Umbilical cord (tissue), 2 donors: ENCODE data around the gene TCF12. TPM values are rescaled to one million over a fixed set of nuclear protein-coding genes. Genes with fewer than 3 reads are reported as not detected.
"Not testable (repeated sequence)": the region's sequence is repeated elsewhere in the genome, so short reads cannot be mapped to it uniquely, and the experiment has no call there.

Experiments used
- DNase-seq: peaks from one replicate; pipeline ENCODE4 v3.0.0-alpha.2; 2015; ENCODE audit warnings: low spot score
- total RNA-seq: library from RNA; depleted of rRNA; stranded (reverse); fragments of >200 nt; gene quantifications from one replicate; pipeline ENCODE4 v1.2.3, GENCODE V29; 2014; ENCODE audit warnings: low replicate concordance; ENCODE audit not compliant: insufficient read depth

TCF12 gene
- total RNA-seq, 1 donor from 2014 or later = 119 TPM

DNA sequence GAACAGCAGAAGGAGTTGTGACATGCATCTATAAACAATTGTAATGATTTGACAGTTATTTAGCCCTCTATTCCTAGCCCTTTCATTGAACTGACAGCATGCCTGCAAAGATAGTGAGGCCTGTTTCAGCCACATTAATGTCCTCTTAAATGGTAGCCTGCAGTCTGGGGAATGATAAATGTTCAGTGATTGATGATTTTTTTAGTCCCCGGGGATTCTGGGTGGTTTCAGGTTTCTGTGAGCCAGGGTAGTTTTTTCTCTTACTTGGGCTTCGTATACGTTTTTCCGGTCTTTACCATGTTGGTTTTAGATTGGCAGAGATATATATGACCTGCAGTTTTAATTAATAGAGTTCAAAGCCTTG is 172.0 kb downstream of the TCF12 start:
- DNase-seq = no peak

DNA sequence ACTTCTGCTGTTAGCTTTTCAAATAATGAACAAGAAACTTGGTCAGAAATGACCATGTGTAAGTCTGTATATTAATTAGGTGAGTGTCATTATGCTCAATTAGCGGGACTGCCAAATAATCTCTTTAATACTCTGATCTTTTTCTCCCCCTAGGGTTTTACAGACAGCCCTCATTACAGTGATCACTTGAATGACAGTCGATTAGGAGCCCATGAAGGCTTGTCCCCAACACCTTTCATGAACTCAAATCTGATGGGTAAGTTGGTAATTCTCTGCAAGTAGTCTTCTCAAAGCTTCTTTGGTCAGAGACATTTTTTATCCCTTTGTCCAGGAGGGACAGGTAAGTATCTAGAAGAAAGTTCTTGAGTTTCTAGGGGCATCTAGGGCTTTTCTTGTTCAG is 173.2 kb downstream of the TCF12 start:
- no peak for DNase-seq

DNA sequence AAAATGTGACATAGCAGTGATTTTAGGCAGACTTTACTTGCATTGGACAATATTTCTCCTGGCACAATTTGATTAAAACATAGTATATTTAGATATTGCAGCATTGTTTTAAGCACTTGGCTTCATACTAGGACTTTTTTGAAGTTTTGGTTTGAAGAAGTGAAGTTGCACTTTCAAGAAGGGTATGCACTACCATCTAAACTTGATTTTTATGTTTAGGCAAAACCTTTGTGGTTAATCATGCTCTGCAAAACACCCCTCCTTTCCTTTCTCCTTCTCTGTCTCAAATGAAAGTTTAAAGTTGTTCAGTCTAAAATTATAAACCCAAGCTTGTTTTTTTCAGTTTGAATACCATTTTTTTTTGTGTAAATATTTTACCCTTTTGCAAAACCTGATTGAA is 173.8 kb downstream of the TCF12 start:
- DNase-seq = no peak

DNA sequence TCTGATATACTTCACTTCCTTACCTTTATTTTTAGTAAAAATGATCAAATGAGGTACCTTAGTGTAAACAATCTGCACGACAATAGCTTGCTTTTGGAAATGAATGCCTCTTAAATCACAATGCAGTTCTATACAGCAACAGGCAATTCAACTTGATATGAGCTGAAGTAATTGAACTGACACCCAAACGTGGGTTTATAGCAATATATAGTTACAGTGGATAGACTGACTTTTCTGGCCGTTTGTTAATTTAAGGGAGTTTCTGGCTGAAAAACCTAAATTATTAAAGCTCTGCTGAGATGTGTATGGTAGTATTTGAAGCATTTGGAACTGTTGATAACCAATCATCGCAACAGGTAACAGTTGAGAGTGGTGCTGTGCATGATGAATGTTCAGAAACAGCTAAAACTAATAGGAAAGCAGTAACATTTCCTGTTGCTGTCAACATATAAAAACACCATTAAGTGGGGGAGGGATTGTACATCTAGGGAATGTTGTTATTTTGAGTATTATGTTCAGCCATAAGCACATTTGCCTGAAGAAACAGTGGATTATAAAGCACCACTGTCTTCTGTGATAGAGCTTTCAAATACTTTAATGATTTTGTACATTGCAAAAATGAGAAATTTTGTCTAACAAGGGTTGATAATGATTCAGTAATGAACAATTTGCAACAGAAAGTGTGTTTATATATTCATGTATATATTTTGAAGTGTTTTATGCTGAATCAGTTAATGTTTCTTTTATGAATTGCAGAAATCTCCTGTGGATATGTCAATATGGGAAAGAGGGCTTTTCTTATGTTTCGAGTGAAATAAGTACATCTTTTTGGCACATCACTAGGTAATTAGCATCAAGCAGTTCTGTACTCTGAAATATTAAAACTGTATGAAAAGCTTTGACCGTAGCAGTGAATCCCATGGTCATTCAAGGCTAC is 176.1 kb downstream of the TCF12 start:
- DNase-seq = no peak

DNA sequence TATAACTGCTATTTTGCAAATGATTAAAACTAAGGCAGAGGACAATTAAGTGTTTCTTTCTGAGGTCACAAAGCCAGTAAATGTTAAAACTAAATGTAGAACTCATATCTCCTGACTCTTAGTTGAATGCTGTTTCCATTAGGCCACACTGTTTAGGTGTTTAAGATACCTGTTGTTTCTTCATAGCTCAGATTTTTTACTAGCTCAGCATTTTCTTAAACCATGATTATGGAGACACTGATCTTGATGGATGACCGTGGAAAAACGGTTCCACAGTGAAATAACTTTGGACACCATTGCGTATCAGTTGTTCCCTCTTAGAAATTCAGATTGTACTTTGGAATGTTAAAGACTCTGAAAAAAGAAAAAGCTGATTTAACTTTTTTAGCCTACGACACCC is 177.5 kb downstream of the TCF12 start:
- no peak for DNase-seq

DNA sequence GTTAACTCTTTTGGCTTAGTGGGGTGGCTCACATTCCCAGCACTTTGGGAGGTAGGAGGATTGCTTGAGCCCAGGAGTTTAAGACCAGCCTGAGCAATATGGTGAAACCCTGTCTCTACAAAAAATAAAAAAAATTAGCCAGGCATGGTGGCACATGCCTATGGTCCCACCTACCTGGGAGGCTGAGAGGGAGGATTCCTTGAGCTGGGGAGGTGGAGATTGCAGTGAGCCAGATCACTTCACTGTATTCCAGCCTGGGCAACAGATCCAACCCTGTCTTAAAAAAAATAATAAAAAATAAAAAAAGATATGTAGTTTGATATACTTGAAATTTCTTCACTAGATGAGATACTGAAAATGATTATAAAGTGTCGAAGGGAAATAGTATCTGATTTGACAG is 178.8 kb downstream of the TCF12 start:
- no peak for DNase-seq

DNA sequence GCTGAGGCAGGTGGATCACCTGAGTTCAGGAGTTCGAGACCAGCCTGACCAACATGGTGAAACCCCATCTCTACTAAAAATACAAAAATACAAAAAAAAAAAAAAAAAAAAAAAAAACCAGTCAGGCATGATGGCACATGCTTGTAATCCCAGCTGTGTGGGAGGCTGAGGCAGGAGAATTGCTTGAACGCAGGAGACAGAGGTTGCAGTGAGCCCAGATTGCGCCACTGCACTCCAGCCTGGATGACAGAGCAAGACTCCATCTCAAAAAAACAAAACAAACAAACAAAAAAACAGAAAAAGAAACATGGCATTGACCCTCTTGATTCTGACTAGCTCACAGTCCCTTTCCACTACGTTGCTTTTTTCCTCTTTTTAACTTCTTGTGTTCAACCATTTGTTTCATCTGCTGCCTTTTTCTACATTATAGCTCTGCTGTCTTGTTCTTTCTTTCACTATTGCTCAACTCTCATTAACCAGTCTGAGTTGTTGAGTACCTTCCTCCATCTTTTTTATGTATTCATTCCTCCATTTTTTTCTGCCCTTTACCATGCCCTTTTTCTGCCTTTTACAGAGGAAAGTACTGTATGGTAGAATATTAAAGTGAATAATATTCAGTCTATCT is 179.6 kb downstream of the TCF12 start:
- not testable (repeated sequence) for DNase-seq

DNA sequence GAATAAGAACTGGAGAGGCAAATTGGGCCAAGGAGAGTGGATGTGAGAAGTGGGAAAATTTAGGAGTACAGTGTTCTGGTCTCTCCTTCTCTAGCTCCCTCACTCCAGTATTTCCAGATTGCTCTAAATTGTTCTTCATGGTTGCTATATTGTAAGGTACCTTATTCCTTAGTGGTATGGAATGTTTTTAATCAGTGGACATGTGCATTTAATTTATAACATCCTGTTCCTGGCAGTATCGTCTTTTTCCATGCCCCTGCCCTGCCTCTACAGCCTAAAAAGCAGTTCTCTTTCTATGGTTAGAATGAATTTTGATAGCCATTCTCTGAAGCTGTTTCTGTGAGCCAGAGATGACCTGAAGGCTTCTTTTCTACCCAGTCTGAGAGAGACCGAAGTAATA is 180.5 kb downstream of the TCF12 start:
- no peak for DNase-seq

DNA sequence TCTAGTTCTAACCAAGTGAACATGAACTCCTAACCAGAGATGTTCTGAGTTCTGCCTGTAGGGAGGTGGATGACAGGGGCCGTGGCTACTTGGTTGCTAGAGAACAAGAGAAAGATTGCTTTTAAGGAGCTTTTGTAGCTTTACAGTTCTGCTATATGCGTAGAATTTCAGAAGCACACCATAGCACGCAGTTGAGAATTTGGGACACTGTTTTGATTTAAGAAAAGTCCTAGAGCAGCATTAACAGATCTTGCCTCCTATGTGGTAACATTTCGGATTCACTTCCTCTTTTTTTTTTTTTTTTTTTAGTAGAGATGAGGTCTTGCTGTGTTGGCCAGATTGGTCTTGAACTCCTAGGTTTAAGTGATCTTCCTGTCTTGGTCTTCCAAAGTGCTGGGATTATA is 181.7 kb downstream of the TCF12 start:
- no peak for DNase-seq

DNA sequence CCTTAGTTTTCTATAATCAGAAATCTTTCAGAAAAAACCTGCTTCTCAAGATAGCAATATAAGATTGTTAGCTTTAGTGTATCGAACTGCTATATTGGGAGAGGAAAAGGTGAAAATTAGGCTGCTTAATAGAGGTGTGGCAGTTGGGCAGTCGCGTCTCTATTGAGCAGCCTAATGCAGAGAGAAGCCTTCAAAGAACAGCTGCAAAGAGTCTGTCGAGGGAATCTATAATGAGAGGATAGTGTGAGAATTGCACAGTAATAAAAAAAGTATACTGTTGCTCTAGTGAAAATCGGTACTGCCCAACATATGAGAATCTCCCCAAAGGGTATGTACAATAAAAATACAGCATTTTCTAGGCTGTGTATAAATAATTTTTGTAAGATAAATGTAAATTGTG is 184.4 kb downstream of the TCF12 start:
- no peak for DNase-seq

DNA sequence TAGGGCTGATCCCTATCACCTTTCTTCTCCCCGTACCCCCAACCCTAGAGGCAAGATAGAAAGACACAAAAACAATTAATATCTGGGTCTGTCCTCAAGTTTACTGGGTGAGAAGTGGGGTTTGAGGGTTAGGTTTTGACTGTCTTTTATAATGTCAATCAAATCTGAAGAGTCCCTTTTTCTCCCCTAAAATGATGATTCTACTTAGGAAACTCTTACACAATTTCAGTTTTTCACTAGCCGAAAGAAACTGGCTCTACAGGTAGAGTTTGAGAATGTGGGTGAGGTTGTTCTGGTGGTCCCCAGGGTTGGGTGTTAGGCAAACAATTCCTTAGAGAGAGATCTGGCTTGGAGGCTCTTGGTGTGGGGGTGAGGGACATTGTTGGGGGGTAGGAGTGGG is 189.9 kb downstream of the TCF12 start:
- DNase-seq = no peak

DNA sequence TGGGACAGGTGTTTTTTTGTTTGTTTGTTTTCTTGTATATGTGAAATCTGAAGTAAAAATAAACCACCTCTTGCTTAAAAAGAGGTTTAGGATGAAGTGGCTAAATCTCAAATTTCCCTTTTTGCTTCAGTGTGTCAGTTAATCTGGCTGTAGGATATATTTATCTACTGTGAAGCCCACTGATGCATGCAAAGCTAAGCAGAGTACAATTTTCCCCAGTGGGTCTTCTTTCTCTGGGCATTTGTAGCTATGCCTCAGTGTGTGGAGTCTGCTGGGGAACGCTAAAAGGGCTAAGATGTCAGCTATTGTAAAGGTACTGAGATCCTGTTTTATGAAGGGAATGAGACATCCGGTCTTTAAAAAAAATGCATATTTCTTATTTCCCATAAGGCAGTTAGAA is 190.6 kb downstream of the TCF12 start:
- no peak for DNase-seq

DNA sequence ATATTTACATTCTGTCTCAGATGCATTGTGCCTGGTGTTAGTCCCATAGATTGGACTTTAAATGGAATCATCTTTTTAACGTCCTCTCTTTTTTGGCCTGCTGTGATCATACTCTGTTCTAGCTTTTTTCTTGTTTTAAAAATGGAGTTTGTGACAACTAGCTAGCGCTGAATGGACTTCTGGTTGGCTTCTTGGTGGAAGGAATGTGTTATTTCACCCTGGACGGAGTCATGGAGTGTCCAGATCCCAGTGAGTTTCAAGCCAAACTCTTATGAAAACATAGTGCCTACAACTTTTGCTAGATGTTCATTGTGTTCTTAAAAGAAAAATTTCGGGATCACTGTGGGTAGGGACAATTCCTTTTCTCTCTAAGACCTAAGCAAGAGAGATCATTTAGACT is 192.6 kb downstream of the TCF12 start:
- DNase-seq = no peak

DNA sequence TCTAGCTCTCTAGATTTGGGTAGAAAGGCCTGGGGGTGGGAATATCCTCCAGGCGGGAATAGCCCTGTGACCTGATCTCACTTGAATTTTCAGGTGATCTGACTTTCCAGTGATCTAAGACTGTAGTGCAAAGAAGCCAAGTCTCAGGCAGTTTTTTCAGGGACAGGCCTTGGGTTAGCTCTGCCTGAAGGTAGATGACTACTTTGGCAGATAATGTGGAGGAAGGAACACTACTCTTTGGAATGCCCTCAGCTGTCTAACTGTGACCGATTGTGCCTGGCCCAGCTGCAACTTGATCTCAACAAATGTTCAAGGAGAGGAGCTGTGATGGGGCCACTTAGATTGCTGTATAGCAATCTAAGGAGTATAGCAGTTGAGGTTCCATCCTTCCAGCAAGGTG is 193.7 kb downstream of the TCF12 start:
- DNase-seq = no peak

DNA sequence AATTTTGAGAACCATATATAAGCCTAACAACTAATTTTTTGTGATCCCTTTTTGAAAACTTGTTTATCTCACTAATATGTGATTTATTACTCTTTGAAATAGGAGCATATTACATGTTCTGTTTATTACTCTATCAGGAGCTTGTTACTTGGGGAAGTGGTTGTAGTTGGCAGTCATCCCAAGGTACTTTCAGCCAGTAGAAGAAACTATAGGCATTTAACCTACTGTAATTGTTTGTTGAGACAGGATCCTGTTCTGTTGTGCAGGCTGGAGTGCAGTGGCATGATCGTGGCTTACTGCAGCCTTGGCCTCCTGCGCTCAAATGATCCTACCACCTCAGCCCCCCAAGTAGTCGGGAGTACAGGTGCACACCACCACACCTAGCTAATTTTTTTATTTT is 195.6 kb downstream of the TCF12 start:
- peak; percentile 34 for DNase-seq

DNA sequence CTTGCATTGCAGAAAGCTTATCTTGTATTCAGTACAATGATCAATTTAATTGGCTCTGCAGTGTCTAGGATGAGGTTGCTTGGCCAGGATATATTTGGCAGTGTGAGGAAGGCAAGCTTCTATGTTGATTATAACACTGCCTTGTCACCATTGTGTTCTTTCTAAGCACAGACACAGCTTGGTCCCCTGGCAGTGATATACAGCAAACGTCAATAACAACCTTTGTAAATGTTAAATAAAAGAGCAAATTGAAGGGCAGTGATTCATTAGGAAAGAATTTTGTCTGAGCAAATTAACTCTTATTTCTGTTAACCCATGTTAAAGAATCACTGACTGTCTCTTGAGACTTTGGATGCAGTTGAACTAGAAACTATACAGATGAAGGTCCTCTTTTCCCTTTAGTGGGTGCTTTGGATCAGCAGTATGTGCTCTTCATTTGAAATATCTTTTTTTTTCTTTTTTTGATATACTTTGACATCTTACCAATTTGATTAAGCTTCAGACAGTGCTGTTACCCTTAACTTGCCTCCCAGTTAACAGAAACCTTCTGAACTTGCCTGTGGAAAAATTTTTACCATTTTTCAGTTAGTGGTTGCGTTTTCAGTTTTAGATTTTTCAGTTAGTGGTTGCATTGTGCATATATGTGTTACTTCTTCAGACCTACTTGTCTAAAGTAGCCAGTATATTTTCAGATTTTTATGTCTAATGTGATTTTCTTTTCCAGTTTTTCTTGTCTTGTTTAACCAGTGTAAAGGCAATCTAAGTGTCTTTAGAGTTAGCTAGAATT is 199.8 kb downstream of the TCF12 start:
- DNase-seq = no peak

DNA sequence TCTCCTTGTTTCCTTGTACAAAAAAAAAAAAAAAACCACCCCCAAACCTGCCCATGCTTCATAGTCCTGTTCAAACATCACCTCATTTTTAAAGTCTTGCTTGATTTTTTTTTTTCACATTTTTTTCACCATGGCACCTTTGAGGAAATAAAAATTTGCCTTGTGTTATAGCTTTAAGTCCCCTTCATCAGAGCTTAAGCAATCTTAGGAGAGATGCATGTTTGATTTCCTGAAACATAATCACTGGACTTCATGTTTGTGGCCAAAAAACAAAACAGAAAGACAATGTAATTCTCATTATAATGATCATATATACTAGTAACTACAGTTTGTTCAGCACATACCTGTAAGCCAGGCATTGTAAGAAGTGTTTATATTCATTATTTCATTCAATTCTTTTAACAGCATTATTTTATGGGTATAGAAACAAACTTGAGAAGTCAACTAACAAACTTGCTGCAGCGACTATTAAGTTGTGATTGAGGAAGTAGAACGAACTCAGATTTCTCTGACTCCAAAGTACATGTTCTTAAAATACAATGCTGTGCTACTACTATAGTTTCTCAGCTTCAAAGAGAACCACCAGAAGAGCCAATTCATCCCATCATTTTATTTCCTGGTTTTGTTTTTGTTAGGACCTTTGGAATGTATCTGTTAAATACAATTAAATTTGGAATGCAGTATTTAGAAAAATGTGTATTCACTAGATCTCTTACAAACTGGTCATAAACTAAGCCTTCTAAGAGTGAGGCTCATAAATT is 203.8 kb downstream of the TCF12 start:
- DNase-seq = no peak

DNA sequence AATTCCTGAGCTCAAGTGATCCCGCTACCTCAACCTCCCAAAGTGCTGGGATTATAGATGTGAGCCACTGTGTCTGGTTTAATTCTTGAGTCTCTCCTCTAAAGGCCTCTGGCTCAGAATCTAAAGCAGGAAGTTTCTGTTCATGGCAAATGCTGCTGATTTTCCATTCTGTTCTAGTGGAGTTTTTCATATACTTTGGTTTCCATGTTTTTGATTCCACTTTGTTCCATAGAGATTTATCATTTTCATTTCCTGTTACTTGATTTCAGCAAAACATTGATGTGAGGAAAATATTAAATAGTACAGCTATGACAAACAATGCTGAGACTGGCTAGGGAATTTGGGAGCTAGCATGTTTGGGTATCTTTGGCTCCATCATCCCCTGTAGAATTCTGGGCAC is 205.6 kb downstream of the TCF12 start:
- no peak for DNase-seq

DNA sequence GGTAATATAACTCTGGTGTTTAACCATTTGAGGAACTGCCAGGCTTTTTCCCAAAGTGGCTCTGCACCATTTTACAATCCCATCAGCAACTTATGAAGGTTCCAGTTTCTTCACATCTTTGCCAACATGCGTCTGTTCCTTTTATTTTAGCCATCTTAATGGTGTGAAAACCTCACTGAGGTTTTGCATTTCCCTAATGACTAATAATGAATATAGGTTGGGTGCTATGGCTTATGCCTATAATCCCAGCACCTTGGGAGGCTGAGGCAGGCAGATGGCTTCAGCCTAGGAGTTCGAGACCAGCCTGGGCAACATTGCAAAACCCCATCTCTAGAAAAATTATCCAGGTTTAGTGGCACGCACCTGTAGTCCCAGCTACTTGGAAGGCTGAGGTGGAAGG is 210.6 kb downstream of the TCF12 start:
- no peak for DNase-seq

DNA sequence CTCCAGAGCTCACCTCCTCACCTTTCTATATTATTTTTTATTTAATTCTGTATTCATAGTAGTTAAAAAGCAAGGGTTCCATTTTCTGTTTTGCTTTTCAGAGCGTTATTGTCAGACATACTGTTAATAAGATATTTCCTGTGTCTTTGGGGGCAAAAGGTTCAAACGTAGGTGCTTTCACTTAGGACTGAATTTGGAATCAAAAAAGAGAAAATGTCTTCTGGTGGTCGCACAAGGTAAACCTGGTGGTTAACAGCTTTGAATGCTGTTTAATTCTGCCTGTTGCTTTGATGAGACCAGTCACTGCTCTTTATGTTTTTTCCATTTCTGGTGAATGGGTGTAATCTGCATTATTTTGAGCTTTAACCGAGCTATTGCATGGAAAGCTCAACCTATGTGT is 212.5 kb downstream of the TCF12 start:
- DNase-seq = no peak

DNA sequence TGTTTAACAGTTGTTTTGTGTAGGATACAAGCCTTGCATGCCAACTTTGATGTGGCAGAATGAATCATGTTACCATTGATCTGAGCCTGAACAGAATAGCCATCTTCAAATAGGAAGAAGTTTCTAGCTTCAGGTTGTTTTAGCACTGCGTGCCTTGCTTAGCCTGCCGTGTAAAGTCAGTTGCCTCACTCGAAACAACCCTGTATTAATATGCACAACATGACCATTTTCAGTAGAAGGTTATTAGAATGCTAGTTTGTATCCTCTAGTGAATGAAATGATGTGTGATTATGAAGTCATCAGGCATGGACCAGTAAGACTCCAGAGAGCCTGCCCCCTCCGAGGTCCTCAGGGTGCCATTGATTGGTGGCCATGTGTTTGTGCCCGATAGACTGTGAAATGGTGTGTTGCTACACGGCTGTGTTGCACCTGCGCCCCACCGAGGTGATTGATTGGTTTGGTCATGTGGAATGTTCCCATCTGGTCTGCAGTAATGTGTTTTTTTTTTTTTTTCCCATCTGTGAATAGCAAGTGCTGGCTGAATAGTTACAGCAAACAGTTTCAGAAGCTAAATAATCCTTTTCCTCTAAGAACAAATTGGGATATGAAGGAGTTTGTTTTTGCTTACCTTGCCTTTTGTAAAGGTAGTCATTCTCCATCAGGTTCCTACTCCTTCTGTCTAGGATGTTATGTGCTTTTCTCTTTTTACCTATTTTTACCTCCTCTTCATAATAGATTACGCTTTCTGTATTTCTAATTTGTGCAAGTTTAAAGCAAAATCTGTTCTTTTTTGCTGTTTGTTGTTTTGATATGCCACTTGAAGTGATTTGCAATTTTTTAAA is 214.9 kb downstream of the TCF12 start:
- no peak for DNase-seq
